ENCODE data around the gene TAF4.

The TAF4 gene

GRCh38 chr20:61989741-61990140 is 75.9 kb downstream of the TAF4 start:
- TF ChIP-seq TCF4 (CRISPR knock-in tag; IDR thresholded peaks at IDR 0.05; ENCODE audit: borderline replicate concordance) (no peak), TSHZ2 (CRISPR knock-in tag; IDR thresholded peaks at IDR 0.05) (no peak), ZFP30 (CRISPR knock-in tag; IDR thresholded peaks at IDR 0.05) (no peak), ISL1 (CRISPR knock-in tag; IDR thresholded peaks at IDR 0.05) (no peak), ZNF565 (CRISPR knock-in tag; conservative IDR thresholded peaks at IDR 0.05; ENCODE audit: low read depth) (no peak), BACH2 (CRISPR knock-in tag; IDR thresholded peaks at IDR 0.05; ENCODE audit: borderline replicate concordance) (no peak), ESRRG (CRISPR knock-in tag; IDR thresholded peaks at IDR 0.05) (no peak)
- TF ChIP-seq, protein P1, sequence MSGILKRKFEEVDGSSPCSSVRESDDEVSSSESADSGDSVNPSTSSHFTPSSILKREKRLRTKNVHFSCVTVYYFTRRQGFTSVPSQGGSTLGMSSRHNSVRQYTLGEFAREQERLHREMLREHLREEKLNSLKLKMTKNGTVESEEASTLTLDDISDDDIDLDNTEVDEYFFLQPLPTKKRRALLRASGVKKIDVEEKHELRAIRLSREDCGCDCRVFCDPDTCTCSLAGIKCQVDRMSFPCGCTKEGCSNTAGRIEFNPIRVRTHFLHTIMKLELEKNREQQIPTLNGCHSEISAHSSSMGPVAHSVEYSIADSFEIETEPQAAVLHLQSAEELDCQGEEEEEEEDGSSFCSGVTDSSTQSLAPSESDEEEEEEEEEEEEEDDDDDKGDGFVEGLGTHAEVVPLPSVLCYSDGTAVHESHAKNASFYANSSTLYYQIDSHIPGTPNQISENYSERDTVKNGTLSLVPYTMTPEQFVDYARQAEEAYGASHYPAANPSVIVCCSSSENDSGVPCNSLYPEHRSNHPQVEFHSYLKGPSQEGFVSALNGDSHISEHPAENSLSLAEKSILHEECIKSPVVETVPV (CRISPR knock-in tag; IDR thresholded peaks at IDR 0.05), result no peak
- TF ChIP-seq, protein P2, sequence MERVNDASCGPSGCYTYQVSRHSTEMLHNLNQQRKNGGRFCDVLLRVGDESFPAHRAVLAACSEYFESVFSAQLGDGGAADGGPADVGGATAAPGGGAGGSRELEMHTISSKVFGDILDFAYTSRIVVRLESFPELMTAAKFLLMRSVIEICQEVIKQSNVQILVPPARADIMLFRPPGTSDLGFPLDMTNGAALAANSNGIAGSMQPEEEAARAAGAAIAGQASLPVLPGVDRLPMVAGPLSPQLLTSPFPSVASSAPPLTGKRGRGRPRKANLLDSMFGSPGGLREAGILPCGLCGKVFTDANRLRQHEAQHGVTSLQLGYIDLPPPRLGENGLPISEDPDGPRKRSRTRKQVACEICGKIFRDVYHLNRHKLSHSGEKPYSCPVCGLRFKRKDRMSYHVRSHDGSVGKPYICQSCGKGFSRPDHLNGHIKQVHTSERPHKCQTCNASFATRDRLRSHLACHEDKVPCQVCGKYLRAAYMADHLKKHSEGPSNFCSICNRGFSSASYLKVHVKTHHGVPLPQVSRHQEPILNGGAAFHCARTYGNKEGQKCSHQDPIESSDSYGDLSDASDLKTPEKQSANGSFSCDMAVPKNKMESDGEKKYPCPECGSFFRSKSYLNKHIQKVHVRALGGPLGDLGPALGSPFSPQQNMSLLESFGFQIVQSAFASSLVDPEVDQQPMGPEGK (CRISPR knock-in tag; IDR thresholded peaks at IDR 0.05; ENCODE audit: borderline replicate concordance), result no peak
- ATAC-seq, result no peak

DNA sequence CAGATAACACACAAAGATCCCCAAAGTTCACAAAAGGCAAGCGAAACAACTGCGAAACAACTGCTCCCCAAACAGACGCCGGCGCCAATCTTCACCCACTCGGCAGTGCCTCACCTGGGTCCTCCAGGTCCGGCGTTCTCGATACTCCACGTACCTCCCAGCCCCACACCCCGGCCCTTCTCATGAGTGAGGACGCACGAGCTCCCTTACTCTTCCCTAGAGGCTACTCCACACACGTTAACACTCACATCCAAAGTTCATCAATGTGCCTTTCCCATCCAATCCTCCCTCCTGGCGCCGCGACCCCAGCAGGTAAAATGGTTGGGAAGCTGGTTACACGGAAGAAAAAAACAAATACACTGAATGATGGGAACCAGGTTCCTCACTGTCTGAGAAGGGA is 77.0 kb downstream of the TAF4 start:
- ATAC-seq, result no peak
- TF ChIP-seq RARB (CRISPR knock-in tag; IDR thresholded peaks at IDR 0.05) (no peak), ZFP30 (CRISPR knock-in tag; IDR thresholded peaks at IDR 0.05) (no peak), TSHZ2 (CRISPR knock-in tag; IDR thresholded peaks at IDR 0.05) (no peak), ZFP3 (CRISPR knock-in tag; IDR thresholded peaks at IDR 0.05) (no peak), ISL1 (CRISPR knock-in tag; IDR thresholded peaks at IDR 0.05) (no peak), ZNF8 (CRISPR knock-in tag; IDR thresholded peaks at IDR 0.05) (no peak), SNAI2 (CRISPR knock-in tag; IDR thresholded peaks at IDR 0.05) (no peak), ZC3H10 (CRISPR knock-in tag; IDR thresholded peaks at IDR 0.05) (no peak), PPARA (CRISPR knock-in tag; IDR thresholded peaks at IDR 0.05; ENCODE audit: borderline replicate concordance) (no peak), CSDC2 (CRISPR knock-in tag; IDR thresholded peaks at IDR 0.05) (no peak), POU6F1 (CRISPR knock-in tag; IDR thresholded peaks at IDR 0.05; ENCODE audit: borderline replicate concordance, low read depth) (no peak), OSR1 (CRISPR knock-in tag; IDR thresholded peaks at IDR 0.05) (no peak)
- TF ChIP-seq, protein P3, sequence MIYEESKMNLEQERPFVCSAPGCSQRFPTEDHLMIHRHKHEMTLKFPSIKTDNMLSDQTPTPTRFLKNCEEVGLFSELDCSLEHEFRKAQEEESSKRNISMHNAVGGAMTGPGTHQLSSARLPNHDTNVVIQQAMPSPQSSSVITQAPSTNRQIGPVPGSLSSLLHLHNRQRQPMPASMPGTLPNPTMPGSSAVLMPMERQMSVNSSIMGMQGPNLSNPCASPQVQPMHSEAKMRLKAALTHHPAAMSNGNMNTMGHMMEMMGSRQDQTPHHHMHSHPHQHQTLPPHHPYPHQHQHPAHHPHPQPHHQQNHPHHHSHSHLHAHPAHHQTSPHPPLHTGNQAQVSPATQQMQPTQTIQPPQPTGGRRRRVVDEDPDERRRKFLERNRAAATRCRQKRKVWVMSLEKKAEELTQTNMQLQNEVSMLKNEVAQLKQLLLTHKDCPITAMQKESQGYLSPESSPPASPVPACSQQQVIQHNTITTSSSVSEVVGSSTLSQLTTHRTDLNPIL (CRISPR knock-in tag; IDR thresholded peaks at IDR 0.05; ENCODE audit: low read depth), result no peak
